SK-N-SH (cell line): Measurements from ENCODE around the gene SMIM12. TPM values are rescaled to one million over a fixed set of nuclear protein-coding genes. Genes with fewer than 3 reads are reported as not detected.

Experiments used
- CTCF ChIA-PET: fragments of 300-600, 350-600 bp; formaldehyde crosslinking; extraction: SDS; loops from one replicate; lab custom pipeline; 2021; lab: Yijun Ruan, JAX
- POLR2A ChIA-PET: fragments of 350-600 bp; sonication (Branson Sonifier 250); formaldehyde crosslinking; extraction: SDS; loops from one replicate; lab custom pipeline; 2020; ENCODE audit warnings: antibody characterized with exemption, inconsistent platforms; lab: Yijun Ruan, JAX
- DNase-seq: peaks from one replicate; pipeline ENCODE4 v3.0.0; 2012
- H2AFZ ChIP-seq: fragments of 200-600 bp; sonication (generic); 2 replicates; pipeline ENCODE4 v1.8.1; 2016; ENCODE audit warnings: antibody characterized with exemption, mild to moderate bottlenecking, low read depth
- H3F3A ChIP-seq: fragments of 200-600 bp; sonication (generic); replicated peaks from 2 replicates; pipeline ENCODE3; 2016; ENCODE audit warnings: antibody characterized with exemption, mild to moderate bottlenecking; ENCODE audit not compliant: insufficient read depth
- H3K27ac ChIP-seq, 2 experiments: fragments of 200-500 bp in 1 of 2; fragments of 200-600 bp in 1 of 2; sonication (Bioruptor generic) in 1 of 2; sonication (generic), shearing (Covaris generic) in 1 of 2; 2 replicates each; pipeline versions ENCODE4 v1.5.1 to v1.6.1; 2014 to 2016; ENCODE audit warnings: low read depth in 2 of 2, inconsistent platforms in 1 of 2, low read length in 1 of 2, mild to moderate bottlenecking in 1 of 2, mixed read lengths in 1 of 2
- H3K27me3 ChIP-seq: fragments of 200-600 bp; sonication (generic), shearing (Covaris generic); 2 replicates; pipeline ENCODE4 v1.6.1; 2016; ENCODE audit warnings: mixed run types; ENCODE audit not compliant: insufficient read depth
- H3K36me3 ChIP-seq, 2 experiments: fragments of 200-500 bp in 1 of 2; fragments of 200-600 bp in 1 of 2; sonication (Bioruptor generic) in 1 of 2; sonication (generic) in 1 of 2; replicated peaks in 1 of 2; 2 replicates each; pipeline versions ENCODE3 to v1.5.1; 2014 to 2016; ENCODE audit warnings: low read length in 1 of 2, mild to moderate bottlenecking in 1 of 2; ENCODE audit not compliant: insufficient read depth in 2 of 2, control insufficient read depth in 1 of 2
- H3K4me1 ChIP-seq, 2 experiments: fragments of 200-500 bp in 1 of 2; fragments of 200-600 bp in 1 of 2; sonication (Bioruptor generic) in 1 of 2; sonication (generic), shearing (Covaris generic) in 1 of 2; 2 replicates each; pipeline versions ENCODE4 v1.5.1 to v1.6.1; 2014 to 2016; ENCODE audit warnings: low read depth in 1 of 2, low read length in 1 of 2, mixed run types in 1 of 2; ENCODE audit not compliant: insufficient read depth in 2 of 2, control insufficient read depth in 1 of 2
- H3K4me2 ChIP-seq: fragments of 200-600 bp; sonication (generic), shearing (Covaris generic); 2 replicates; pipeline ENCODE4 v1.6.1; 2017; ENCODE audit warnings: mixed run types
- H3K4me3 ChIP-seq, 2 experiments: fragments of 200-500 bp in 1 of 2; fragments of 200-600 bp in 1 of 2; sonication (Bioruptor generic) in 1 of 2; sonication (generic), shearing (Covaris generic) in 1 of 2; 2 replicates each; pipeline versions ENCODE4 v1.5.1 to v1.8.1; 2014 to 2016; ENCODE audit warnings: low read depth in 2 of 2, inconsistent platforms in 1 of 2, low read length in 1 of 2, mild to moderate bottlenecking in 1 of 2, mixed read lengths in 1 of 2, moderate library complexity in 1 of 2
- H3K79me2 ChIP-seq: fragments of 200-600 bp; sonication (generic); 2 replicates; pipeline ENCODE4 v1.8.1; 2017; ENCODE audit warnings: mild to moderate bottlenecking; ENCODE audit not compliant: insufficient read depth
- H3K9ac ChIP-seq: fragments of 200-600 bp; sonication (generic); 2 replicates; pipeline ENCODE4 v1.6.1; 2017; ENCODE audit warnings: mixed run types
- H3K9me2 ChIP-seq: fragments of 200-600 bp; sonication (generic); 2 replicates; pipeline ENCODE4 v1.6.1; 2017; ENCODE audit warnings: mixed run types
- H3K9me3 ChIP-seq: fragments of 200-600 bp; sonication (generic); 2 replicates; pipeline ENCODE4 v1.6.1; 2017; ENCODE audit warnings: mixed run types, mild to moderate bottlenecking, moderate library complexity
- H4K20me1 ChIP-seq: fragments of 200-600 bp; sonication (generic); 2 replicates; pipeline ENCODE4 v1.6.1; 2017; ENCODE audit warnings: mild to moderate bottlenecking, mixed run types; ENCODE audit not compliant: insufficient read depth
- MXI1 ChIP-seq: IDR thresholded peaks from 2 replicates; pipeline ENCODE4 v1.6.1; 2012; ENCODE audit warnings: mild to moderate bottlenecking, low read depth, low read length, improper control_type of control experiment
- TCF12 ChIP-seq: IDR thresholded peaks from 2 replicates; pipeline ENCODE4 v1.4.0; 2012
- TEAD4 ChIP-seq: IDR thresholded peaks from 2 replicates; pipeline ENCODE4 v1.4.0; 2012; ENCODE audit warnings: mild to moderate bottlenecking, borderline replicate concordance; ENCODE audit not compliant: insufficient read depth
- WGBS: methylation state at CpG from one replicate; pipeline ENCODE4 v1.1.6; 2017; ENCODE audit warnings: low lambda C conversion rate; 5-methylcytosine and 5-hydroxymethylcytosine counted together
- polyA plus RNA-seq, 3 experiments: library from polyadenylated mRNA; depleted of rRNA; stranded (reverse); fragments of >200 nt; gene quantifications; 2 replicates each; pipeline ENCODE4 v1.2.3, GENCODE V29; 2012
- TF ChIP-seq, protein P1 (sequence below): IDR thresholded peaks from 2 replicates; pipeline ENCODE4 v1.4.0; 2012; ENCODE audit warnings: low read depth, borderline replicate concordance
- TF ChIP-seq, protein P2 (sequence below): fragments of 150-350 bp; IDR thresholded peaks from 2 replicates; pipeline ENCODE4 v1.6.1; 2017; ENCODE audit warnings: antibody characterized with exemption, low read length, low read depth, borderline replicate concordance
- TF ChIP-seq, protein P3 (sequence below): IDR thresholded peaks from 2 replicates; pipeline ENCODE4 v1.6.1; 2012; ENCODE audit warnings: mild to moderate bottlenecking, low read depth, low read length, moderate library complexity

The SMIM12 gene
- polyA plus RNA-seq, 1 of the 3 experiments (the other 2 are of a cell fraction), result 42.3 TPM

DNA sequence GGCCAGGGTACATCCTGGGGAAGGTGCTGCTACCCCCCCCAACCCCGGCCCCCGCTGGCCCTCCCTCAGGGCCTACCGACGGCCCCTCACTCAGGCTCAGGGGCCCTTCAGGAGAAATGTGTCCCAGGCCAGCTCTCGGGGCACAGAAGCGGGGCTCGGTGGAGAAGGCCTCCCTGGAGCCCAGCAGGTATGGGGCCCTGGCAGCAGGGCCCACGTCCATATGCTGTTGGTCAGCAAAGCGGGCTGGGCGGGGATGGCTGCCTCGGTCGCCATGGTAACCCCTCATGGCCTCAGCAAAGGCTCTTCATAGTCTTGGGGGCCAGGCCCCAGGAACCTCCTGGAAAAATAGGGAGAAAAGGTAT, 45.5 kb upstream of the SMIM12 start (continued):
- TF ChIP-seq, protein P1, sequence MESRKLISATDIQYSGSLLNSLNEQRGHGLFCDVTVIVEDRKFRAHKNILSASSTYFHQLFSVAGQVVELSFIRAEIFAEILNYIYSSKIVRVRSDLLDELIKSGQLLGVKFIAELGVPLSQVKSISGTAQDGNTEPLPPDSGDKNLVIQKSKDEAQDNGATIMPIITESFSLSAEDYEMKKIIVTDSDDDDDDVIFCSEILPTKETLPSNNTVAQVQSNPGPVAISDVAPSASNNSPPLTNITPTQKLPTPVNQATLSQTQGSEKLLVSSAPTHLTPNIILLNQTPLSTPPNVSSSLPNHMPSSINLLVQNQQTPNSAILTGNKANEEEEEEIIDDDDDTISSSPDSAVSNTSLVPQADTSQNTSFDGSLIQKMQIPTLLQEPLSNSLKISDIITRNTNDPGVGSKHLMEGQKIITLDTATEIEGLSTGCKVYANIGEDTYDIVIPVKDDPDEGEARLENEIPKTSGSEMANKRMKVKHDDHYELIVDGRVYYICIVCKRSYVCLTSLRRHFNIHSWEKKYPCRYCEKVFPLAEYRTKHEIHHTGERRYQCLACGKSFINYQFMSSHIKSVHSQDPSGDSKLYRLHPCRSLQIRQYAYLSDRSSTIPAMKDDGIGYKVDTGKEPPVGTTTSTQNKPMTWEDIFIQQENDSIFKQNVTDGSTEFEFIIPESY, result no peak
- TF ChIP-seq TCF12, result no peak
- TF ChIP-seq, protein P2, sequence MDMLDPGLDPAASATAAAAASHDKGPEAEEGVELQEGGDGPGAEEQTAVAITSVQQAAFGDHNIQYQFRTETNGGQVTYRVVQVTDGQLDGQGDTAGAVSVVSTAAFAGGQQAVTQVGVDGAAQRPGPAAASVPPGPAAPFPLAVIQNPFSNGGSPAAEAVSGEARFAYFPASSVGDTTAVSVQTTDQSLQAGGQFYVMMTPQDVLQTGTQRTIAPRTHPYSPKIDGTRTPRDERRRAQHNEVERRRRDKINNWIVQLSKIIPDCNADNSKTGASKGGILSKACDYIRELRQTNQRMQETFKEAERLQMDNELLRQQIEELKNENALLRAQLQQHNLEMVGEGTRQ, result no peak
- TF ChIP-seq, all 33 proteins: peak for 0

DNA sequence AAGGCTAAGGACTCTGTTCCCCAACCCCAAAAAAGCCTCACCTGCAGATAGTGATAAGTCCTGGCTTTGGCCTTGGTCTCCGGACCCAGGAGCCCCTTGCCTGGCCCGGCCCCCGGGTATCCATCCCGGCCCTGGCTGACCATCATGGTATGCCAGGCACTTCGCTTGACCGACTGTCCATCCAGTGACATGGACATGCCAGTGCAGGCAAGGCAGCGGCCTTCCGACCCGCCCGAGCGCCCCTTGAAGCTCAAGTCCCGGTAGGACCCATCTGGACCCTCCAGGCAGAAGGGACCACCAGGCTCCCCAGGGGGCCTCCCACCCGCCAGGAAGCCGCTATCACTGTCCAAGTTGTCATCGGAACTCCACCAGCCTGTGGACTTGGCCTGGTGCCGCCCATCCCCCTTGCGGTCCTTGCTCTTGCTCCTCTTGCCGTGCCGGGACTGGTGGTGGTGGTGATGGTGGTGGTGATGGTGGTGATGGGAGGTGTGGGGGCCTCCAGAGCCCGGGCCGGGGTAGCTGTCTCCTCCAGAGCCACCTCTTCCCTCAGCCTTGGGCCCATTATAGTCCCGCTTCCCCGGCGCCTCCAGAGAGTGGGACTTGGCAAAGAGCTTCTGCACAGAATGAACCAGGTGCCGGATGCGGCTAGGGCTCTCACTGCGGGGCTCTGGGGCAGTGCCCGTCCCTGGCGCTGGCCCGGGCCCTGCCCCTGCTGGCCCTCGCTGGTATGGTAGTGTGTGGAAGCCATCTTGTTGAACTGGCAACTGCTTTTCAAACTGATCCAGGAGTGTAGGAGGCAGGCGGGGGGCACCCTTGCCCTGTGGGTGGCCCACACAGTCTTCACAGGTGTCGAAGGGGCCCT, 44.9 kb upstream of the SMIM12 start:
- WGBS, result 57% methylated on average over 14 of the region's 33 CpGs
- H3K79me2 ChIP-seq, result no peaks in the 10 kb centered on the region
- H3K4me2 ChIP-seq, result no peak overlapping the region
- H3K9me3 ChIP-seq, result no peaks in the 10 kb centered on the region
- H2AFZ ChIP-seq, result no peak overlapping the region
- no peaks in the 10 kb centered on the region for H3K36me3 ChIP-seq
- H3K4me1 ChIP-seq, result peaks cover 0 to 3% of the 10 kb centered on the region in 2 experiments; a peak in 1 of 4 replicates
- DNase-seq, result no peak
- CTCF ChIA-PET, result interaction anchor here (1.2 kb wide), 1 partner anchor 45 kb away, joined by 6 read pairs; the partner anchor contains the start of gene SMIM12
- TF ChIP-seq MXI1 (no peak), TEAD4 (no peak)
- TF ChIP-seq, protein P3, sequence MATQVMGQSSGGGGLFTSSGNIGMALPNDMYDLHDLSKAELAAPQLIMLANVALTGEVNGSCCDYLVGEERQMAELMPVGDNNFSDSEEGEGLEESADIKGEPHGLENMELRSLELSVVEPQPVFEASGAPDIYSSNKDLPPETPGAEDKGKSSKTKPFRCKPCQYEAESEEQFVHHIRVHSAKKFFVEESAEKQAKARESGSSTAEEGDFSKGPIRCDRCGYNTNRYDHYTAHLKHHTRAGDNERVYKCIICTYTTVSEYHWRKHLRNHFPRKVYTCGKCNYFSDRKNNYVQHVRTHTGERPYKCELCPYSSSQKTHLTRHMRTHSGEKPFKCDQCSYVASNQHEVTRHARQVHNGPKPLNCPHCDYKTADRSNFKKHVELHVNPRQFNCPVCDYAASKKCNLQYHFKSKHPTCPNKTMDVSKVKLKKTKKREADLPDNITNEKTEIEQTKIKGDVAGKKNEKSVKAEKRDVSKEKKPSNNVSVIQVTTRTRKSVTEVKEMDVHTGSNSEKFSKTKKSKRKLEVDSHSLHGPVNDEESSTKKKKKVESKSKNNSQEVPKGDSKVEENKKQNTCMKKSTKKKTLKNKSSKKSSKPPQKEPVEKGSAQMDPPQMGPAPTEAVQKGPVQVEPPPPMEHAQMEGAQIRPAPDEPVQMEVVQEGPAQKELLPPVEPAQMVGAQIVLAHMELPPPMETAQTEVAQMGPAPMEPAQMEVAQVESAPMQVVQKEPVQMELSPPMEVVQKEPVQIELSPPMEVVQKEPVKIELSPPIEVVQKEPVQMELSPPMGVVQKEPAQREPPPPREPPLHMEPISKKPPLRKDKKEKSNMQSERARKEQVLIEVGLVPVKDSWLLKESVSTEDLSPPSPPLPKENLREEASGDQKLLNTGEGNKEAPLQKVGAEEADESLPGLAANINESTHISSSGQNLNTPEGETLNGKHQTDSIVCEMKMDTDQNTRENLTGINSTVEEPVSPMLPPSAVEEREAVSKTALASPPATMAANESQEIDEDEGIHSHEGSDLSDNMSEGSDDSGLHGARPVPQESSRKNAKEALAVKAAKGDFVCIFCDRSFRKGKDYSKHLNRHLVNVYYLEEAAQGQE, result no peak
- TF ChIP-seq, protein P1, result no peak
- no peaks in the 10 kb centered on the region for H3K9me2 ChIP-seq
- H3K27me3 ChIP-seq, result no peaks in the 10 kb centered on the region
- POLR2A ChIA-PET, result no interaction called here
- no peak overlapping the region for H3K27ac ChIP-seq
- no peaks in the 10 kb centered on the region for H3F3A ChIP-seq
- no peak overlapping the region for H3K9ac ChIP-seq
- H3K4me3 ChIP-seq, result no peak overlapping the region
- H4K20me1 ChIP-seq, result no peaks in the 10 kb centered on the region
